HG03108 (cell line): ENCODE data around the gene RFC2.

Source experiments
- ATAC-seq: cut with Tn5 transposase; IDR thresholded peaks from one replicate; pipeline ENCODE4 v1.9.1; 2021; ENCODE audit warnings: moderate library complexity; ENCODE audit not compliant: unreplicated experiment

Gene RFC2

DNA sequence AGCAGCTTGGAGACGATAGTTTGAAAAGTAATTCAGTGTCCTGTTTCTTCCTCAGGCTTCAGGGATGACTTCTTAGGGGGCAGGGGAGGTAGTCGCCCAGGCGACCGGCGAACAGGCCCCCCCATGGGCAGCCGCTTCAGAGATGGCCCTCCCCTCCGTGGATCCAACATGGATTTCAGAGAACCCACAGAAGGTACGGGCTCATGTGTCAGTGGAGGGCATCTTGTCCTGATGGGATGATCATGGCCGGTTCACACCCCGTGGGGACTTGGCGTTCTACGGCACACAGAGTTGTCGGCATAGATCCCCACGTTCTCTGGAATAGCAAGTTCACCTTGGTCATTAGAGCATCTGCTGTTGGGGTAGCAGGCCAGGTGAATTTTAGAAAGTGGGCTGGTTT lies 59.5 kb downstream of the RFC2 start:
- ATAC-seq = no peak

DNA sequence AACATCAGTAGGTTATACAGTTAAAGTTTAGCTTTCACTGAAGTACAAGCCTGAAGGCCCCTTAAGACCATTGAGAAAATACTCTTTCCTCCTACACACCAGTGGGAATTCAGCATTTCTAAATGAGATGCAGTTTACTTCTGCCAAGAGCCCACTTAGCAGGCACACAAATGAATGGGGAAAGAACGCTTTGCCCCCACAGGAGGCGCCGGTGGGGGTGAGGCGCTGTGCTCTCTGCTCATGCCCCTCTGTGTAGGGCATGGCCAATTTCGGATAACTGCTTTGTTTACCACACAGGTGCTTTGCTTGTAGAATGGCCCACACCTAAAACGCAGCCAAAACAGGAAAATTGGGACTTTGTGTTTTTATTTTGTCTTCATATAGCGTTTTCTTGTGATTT lies 60.3 kb downstream of the RFC2 start:
- no peak for ATAC-seq

DNA sequence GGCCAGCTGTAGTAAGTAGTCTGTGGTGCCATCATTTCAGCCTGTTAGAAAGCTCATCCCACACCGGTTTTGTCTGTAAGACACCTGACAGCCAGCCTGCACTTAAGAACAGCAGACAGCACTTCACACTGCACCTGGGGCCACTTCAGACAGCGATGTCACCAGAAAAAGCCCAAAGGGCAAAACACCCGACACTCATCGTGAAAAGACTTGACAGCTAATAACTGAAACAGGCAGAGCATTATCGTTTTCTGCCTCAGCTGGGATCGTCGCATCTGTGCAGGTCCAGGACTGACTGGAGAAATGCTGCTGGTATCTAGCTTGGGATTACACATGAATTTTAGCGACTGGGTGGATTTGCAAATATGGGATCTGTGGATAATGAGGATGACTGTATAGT lies 61.1 kb downstream of the RFC2 start:
- no peak for ATAC-seq

DNA sequence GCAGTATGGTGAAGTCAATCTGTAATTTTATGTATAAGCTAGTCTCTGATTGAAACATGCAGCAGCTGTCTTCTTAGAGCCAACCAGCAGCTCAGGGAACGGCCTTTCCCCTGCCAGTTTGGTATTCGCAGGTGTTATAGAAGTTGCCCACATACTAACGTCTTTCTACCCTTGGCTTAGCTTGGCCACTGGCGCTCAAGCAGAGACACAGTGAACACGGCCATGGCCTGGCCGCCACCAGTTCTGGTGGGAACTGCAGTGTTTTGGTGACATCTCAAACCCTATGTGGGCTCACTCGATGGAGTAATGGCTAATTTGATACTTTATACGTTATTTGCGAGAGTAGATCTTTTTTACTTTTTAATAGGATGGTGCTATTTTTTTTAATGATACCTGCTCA lies 63.0 kb downstream of the RFC2 start:
- no peak for ATAC-seq

DNA sequence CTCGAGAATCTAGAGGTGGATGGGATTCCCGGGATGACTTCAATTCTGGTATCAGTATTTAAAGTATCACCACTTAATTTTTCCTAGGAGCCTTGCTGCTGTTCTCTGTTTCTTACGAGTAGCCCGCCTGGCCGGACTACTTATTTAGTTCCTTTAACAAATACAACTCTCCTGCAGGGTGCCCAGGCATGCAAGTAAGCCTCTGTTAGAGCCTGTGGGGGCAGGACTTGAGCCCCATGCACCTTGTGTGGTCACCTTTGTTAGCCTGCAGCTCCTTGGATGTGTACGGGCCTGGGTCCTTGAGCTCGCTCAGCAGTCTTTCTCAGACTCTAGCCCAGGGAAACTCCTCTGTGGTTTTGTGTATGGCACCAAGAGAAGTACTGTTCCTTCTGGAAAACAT lies 63.9 kb downstream of the RFC2 start:
- no peak for ATAC-seq

DNA sequence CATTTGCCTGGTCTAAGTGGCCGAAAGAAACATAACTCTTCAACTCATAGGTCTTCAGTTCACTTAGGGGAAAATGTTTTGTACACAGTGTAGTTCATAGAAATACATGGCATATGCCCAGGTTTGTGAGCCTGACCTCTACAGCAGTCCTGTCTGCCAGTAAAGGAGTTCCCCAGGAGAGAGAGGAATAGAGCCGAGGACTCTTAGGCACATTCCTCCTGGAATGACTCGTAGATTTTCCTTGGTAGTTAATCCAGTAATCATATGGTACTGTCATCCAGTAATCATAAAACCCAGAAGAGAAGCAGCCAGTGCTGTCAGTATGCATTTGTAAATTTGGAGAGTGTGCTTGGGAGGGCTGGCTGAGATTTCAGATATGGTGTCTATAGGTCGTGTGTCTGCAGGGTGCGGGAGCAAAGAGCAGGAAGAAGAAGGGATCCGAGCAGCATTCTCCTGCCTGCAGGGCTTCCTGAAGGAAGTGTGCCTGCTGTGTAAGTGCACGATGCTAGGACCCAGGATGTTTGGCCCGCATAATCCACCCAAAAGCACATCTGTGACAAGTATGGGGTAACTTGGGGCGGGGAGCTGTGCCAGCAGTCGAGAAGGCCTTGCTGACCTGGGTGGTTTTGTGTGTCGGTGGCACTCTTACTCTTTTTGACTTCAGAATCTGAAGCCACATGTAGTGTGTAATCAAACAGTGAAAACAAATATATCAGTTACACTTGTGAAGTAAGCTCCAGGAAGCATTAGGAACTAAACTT lies 66.1 kb downstream of the RFC2 start:
- no peak for ATAC-seq

DNA sequence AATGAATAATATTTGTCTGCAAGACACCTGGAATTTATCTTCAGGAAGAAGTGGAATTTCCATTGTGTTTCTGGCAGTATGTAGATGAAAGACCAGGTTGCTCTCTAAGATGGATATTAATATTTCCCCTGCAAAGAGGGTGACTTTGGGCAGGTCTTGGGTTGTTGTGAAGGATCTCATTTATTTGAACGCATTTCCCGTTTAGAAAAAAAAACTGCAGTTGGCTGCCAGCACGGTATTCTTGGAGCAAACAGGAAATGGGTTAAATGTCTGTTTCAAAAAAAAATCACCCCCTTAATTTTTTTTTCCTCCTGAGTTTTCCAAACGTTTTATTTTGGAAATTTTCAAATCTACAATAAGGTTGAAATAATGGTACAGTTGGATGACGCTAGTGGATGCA lies 68.6 kb downstream of the RFC2 start:
- ATAC-seq = no peak

DNA sequence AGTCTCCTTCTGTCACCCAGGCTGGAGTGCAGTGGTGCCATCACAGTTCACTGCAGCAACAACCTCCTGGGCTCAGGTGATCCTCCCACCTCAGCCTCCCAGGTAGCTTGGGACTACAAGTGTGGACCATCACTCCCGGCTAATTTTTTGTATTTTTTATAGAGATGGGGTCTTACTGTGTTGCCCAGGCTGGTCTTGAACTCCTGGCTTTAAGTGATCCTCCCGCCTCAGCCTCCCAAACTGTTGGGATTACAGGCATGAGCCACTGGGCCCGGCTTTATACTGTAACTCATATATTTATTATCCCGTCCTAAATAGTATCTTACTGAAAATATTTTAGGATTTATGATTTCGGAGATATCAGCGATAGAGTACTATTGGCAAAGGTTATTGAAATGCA lies 69.2 kb downstream of the RFC2 start:
- ATAC-seq = no peak

DNA sequence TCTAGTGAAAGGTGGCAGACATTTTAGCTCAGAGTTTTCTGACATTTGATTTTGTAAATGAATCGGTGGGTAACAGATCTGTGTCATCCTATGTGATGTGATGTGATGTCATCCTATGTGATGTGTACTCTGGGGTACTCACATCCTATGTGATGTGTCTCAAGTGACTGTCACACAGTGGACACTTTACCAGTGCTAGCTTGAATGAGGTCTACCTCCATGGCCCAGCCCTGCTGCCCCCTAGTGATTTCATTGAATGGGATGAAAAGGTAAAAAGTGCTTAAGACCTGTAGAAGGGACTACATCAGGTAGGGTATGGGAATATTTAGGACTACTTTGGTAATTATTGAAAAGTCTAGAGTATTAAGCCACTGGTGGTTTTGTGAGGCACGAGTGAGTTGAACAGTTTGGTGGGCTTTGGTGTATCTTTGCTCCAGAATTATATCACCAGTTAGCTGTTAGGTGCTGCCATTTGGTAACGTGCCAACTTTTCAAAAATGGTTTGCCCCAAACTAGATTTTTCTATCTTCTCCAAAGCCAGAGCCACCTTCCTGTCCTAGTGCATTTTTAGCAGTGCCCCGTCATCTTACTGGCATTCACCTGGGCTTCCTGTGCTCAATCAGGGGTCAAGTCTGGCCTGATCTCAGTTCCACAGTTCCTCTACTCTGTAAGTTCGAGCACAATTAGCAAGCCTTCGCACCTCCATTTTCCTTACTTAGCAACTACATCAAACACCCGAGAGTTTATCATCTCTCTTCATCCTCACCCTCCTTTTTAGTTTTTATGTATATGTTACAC lies 70.3 kb downstream of the RFC2 start:
- ATAC-seq = no peak

DNA sequence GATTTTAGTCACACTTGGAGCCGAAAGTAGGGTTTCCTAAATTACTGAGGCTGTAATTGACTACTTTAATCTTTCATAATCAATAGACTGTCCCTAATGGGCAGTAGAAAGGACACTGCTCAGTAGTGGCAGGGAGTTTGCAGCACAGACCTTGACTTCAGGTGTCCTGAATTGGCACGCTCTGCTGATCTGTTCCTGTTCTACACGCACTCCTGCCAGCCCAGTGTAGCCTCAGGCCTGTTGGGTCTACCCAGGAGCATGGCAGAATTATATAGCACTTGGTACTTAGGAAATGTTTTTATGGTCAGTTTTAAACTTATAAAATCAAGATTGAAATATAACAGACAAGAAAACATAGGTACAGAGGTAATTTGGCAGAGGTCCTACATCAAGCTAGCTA lies 71.1 kb downstream of the RFC2 start:
- ATAC-seq = no peak

DNA sequence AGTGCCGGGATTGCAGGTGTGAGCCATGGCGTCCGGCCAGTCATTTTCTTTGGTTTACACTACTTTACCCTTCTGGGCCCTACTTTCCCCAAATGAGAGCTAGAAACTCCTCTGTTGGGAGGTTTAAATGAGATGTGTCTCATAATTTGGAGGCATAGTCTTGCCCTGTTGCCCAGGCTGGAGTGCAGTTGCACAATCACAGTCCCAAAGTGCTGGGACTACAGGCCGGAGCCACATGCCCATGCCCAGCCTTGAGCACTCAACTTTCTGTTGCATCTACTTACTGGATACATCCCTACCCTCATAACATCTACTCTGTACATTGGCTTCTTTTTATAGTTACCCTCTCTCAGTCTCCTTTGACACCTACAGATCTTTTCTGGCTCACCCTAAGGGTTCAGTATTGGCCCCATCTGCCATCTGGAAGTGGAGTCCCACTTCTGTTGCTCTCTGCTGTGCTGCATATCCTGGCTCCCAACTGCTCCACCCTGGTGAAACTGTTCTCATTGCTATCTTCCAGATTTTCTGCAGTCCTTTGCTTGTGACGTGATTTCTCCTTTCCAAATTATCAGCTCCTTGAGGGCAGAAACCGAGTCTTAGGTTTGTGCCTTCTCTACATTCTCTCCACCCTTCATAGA lies 71.6 kb downstream of the RFC2 start:
- no peak for ATAC-seq

DNA sequence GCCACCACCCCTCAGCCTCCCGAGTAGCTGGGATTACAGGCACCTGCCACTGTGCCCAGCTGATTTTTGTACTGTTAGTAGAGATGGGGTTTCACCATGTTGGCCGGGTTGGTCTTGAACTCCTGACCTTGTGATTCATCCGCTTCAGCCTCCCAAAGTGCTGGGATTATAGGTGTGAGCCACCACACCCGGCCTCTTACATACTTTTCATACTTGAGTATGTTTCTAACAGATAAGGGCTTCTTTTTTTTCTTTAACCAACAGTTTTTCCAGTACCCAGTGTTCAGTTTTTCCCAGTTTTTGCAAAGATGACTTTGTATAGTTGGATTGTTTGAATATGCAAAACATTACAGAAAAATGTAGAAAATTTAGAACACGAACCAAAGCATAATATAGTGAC lies 72.4 kb downstream of the RFC2 start:
- no peak for ATAC-seq
